ENCODE results near the gene LY9. TPM values are rescaled to one million over a fixed set of nuclear protein-coding genes. Genes with fewer than 3 reads are reported as not detected.

Gene LY9
- total RNA-seq, 1 donor from 2014 or later: not detected

DNA sequence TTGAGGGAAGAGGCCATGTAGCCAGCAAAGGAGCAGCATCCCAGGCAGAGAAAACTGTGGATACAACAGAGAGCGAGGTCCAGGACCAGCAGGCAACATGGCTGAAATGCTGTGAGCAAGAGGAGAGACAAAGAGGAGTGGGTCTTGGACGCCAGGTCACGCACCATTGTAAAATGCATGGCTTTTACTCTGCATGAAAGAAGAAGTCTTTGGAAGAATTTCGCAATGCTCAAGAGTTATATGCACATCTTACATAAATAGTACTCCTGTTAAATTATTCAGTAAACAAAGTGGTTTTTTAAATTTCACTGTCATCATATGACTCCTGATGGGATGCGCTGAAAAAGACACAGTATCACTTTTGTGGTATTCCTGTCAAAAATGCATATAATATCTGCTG is 63.2 kb downstream of the LY9 start:
- H3K9me3 Mint-ChIP-seq: no peaks in the 10 kb centered on the region

GRCh38 chr1:160860840-160861505 is 65.0 kb downstream of the LY9 start:
- Histone ChIP-seq H4K20me1 (ENCODE audit: low read depth) (no peaks in the 10 kb centered on the region), H3K4me3 (no peak overlapping the region), H2AFZ (replicated peaks) (no peak overlapping the region), H3K4me1 (no peaks in the 10 kb centered on the region), H3K9ac (no peak overlapping the region), H3K27ac (no peak overlapping the region), H3K27me3 (no peaks in the 10 kb centered on the region), H3K79me2 (ENCODE audit: low read depth) (no peaks in the 10 kb centered on the region), H3F3A (ENCODE audit: low read depth) (no peaks in the 10 kb centered on the region), H3K36me3 (no peaks in the 10 kb centered on the region), H3K9me3 (ENCODE audit: low read depth) (no peaks in the 10 kb centered on the region), H3K4me2 (no peak overlapping the region)
- Mint-ChIP-seq H3K36me3 (no peaks in the 10 kb centered on the region), H3K27ac (no peak overlapping the region), H3K9me3 (no peaks in the 10 kb centered on the region), H3K4me1 (peaks cover 1% of the 10 kb centered on the region), H3K4me3 (no peak overlapping the region), H3K27me3 (ENCODE audit: insufficient read depth, low read depth) (peaks cover 6% of the 10 kb centered on the region)
- no peak for DNase-seq (ENCODE audit: low spot score)
- TF ChIP-seq EZH2phosphoT487 (IDR thresholded peaks at IDR 0.05): no peak
- TF ChIP-seq EZH2 (IDR thresholded peaks at IDR 0.05): no peak
- no peak for TF ChIP-seq CTCF (IDR thresholded peaks at IDR 0.05)

More for the DNA sequence above, 63.2 kb downstream of the LY9 start:
- Histone ChIP-seq H3F3A (ENCODE audit: low read depth) (no peaks in the 10 kb centered on the region), H3K9me3 (ENCODE audit: low read depth) (no peaks in the 10 kb centered on the region), H4K20me1 (ENCODE audit: low read depth) (no peaks in the 10 kb centered on the region), H3K4me1 (no peaks in the 10 kb centered on the region), H3K27ac (no peak overlapping the region), H2AFZ (replicated peaks) (no peak overlapping the region), H3K4me3 (no peak overlapping the region), H3K27me3 (no peaks in the 10 kb centered on the region), H3K36me3 (no peaks in the 10 kb centered on the region), H3K79me2 (ENCODE audit: low read depth) (no peaks in the 10 kb centered on the region), H3K4me2 (no peak overlapping the region), H3K9ac (no peak overlapping the region)
- Mint-ChIP-seq H3K4me3 (no peak overlapping the region), H3K27me3 (ENCODE audit: insufficient read depth, low read depth) (peaks cover 3% of the 10 kb centered on the region), H3K4me1 (no peaks in the 10 kb centered on the region), H3K27ac (no peak overlapping the region), H3K36me3 (no peaks in the 10 kb centered on the region)
- no peak for DNase-seq (ENCODE audit: low spot score)
- TF ChIP-seq EZH2phosphoT487 (IDR thresholded peaks at IDR 0.05): no peak
- no peak for TF ChIP-seq EZH2 (IDR thresholded peaks at IDR 0.05)
- TF ChIP-seq CTCF (IDR thresholded peaks at IDR 0.05): no peak

DNA sequence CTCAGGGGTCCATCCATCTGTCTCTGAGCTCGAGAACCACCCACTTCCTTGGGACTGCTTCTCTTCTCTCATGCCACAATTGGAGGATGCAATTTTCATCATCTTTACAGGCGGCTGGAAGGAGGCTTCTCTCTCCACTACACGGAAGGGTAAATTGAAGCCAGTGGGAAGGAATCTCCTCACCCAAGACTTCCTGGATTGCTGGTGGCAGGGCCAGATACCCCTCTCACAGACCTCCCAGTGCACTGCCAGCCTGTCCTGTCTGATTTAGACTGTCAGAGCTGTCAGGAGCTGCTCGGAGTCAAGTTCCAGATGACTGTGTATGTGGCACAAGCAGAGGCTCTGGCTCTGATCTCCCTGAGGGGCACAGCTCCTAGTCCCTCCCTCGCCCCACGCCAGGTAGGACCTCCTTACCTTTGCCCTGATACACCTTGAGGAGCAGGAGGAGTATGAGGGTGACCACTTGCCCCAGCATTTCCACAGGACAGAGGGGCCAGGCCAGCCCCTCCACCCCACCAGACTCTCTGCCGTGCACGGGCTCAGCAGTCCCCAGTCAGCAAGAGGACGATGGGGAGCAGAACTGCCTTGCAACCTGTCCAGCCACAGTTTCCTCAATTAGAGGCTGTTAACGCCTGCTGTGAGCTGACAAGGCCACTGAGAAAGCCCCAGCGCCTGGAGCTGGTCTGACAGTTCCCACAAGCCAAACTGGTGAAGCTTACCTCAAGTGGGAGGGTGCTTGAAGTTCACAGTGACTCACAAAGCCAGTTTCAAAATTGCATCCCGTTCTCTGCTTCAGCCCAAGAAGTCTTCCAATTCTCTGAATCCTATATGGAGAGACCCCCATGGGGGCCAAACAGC is 66.5 kb downstream of the LY9 start, which contains the start of gene CD244:
Gene CD244 (minus strand): TSS at position 685 of the 858 bp plus-strand sequence. CDS start 210 bp downstream, at position 475.
- H3F3A ChIP-seq (ENCODE audit: low read depth): no peaks in the 10 kb centered on the region
- no peaks in the 10 kb centered on the region for H3K9me3 ChIP-seq (ENCODE audit: low read depth)
- no peak within 1 kb of the TSS for H2AFZ ChIP-seq (replicated peaks)
- H3K36me3 ChIP-seq: no peaks in the 10 kb centered on the region
- Mint-ChIP-seq H3K27ac (no peak within 1 kb of the TSS), H3K36me3 (no peaks in the 10 kb centered on the region), H3K27me3 (ENCODE audit: insufficient read depth, low read depth) (peaks cover 6% of the 10 kb centered on the region), H3K4me3 (no peak within 1 kb of the TSS), H3K9me3 (no peaks in the 10 kb centered on the region), H3K4me1 (peaks cover 5% of the 10 kb centered on the region)
- H3K9ac ChIP-seq: no peak within 1 kb of the TSS
- DNase-seq (ENCODE audit: low spot score): no peak
- H3K4me2 ChIP-seq: no peak within 1 kb of the TSS
- H3K4me3 ChIP-seq: no peak within 1 kb of the TSS
- H3K27ac ChIP-seq: no peak within 1 kb of the TSS
- no peaks in the 10 kb centered on the region for H3K79me2 ChIP-seq (ENCODE audit: low read depth)
- H3K27me3 ChIP-seq: no peaks in the 10 kb centered on the region
- H3K4me1 ChIP-seq: no peaks in the 10 kb centered on the region
- TF ChIP-seq EZH2phosphoT487 (IDR thresholded peaks at IDR 0.05) (no peak), CTCF (IDR thresholded peaks at IDR 0.05) (no peak), EZH2 (IDR thresholded peaks at IDR 0.05) (no peak)
- H4K20me1 ChIP-seq (ENCODE audit: low read depth): no peaks in the 10 kb centered on the region

Measured in neural progenitor cell (in vitro differentiated cells).